ENCODE measurements around the gene CRIM1. TPM values are rescaled to one million over a fixed set of nuclear protein-coding genes. Genes with fewer than 3 reads are reported as not detected.

The CRIM1 gene
- total and polyA plus RNA-seq, 12 donors: 14.1 to 83.6 (median 54.8) TPM

DNA sequence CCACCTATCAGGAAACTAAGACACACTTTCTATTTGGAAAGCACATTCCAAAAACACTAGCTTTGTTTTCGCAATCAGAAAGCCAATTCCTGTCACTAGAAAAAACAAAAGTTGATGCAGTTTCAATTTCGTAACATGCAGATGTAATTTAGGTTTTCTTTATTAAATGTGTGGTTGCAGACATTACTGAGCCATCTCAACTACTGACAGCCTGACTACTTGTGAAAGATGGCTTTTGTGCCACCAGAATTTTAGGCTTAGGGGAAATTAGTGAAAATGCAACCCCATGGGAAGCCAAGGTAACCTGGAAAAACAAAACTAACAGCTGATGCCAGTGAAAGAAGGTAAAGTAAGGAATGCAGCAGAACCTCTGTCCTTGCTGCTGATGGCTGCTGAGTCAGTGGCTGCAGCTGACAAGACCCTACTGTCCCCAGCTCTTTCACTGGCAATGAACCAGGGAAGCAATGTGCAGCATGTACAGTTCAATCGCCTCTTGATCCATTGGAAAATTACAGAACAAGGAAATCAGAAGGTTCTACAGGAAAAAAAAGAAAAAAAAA is 207.5 kb downstream of the CRIM1 start:
- TF ChIP-seq CTCF (IDR thresholded peaks at IDR 0.05): no peak
- no peak for DNase-seq

GRCh38 chr2:36564377-36564930 is 208.9 kb downstream of the CRIM1 start:
- no peak for ATAC-seq
- peak overlapping the region in 1 of 10 donors; percentile 34 for H3K27ac ChIP-seq
- 90% methylated on average over 11 of the region's 11 CpGs for WGBS, 2 donors
- no peak overlapping the region for H3K4me3 ChIP-seq
- intact Hi-C loops (cut with DNase I): no loop called here
- no peaks in the 10 kb centered on the region for H3K9me3 ChIP-seq
- peaks cover 0 to 49% (median 20%) of the 10 kb centered on the region in 9 donors for H3K4me1 ChIP-seq
- H3K36me3 ChIP-seq: peaks cover 0 to 39% (median 0%) of the 10 kb centered on the region in 9 donors
- TF ChIP-seq CTCF (IDR thresholded peaks at IDR 0.05): no peak
- no peak for DNase-seq
- H3K27me3 ChIP-seq: no peaks in the 10 kb centered on the region

More for the DNA sequence above, 207.5 kb downstream of the CRIM1 start:
- no peak for ATAC-seq
- peaks cover 0 to 51% (median 0%) of the 10 kb centered on the region in 9 donors for H3K36me3 ChIP-seq
- peak overlapping the region in 9 of 10 donors; percentile 37 to 85 (median 69) for H3K27ac ChIP-seq
- H3K9me3 ChIP-seq: no peaks in the 10 kb centered on the region
- peaks cover 0 to 44% (median 20%) of the 10 kb centered on the region in 9 donors for H3K4me1 ChIP-seq
- intact Hi-C loops (cut with DNase I): no loop called here
- H3K27me3 ChIP-seq: no peaks in the 10 kb centered on the region
- H3K4me3 ChIP-seq: peak overlapping the region in 1 of 10 donors; percentile 4
- 56 to 74% methylated on average over 3 of the region's 3 CpGs for WGBS, 2 donors

- intact Hi-C loops (cut with DNase I): no loop called here
These were observed 210.1 kb downstream of the CRIM1 start for GRCh38 chr2:36565712-36566111.

GRCh38 chr2:36566887-36567286 is 211.3 kb downstream of the CRIM1 start:
- no peak for DNase-seq
- no peak for TF ChIP-seq CTCF (IDR thresholded peaks at IDR 0.05)

More at GRCh38 chr2:36565712-36566111, 210.1 kb downstream of the CRIM1 start:
- no peak for DNase-seq
- TF ChIP-seq CTCF (IDR thresholded peaks at IDR 0.05): no peak
- Histone ChIP-seq H3K4me1 (peaks cover 0 to 48% (median 20%) of the 10 kb centered on the region in 9 donors), H3K9me3 (no peaks in the 10 kb centered on the region), H3K27me3 (no peaks in the 10 kb centered on the region), H3K27ac (no peak overlapping the region), H3K36me3 (peaks cover 0 to 34% (median 0%) of the 10 kb centered on the region in 9 donors), H3K4me3 (no peak overlapping the region)
- no peak for ATAC-seq
- 95 to 98% methylated on average over 4 of the region's 4 CpGs for WGBS, 2 donors

More at GRCh38 chr2:36566887-36567286, 211.3 kb downstream of the CRIM1 start:
- intact Hi-C loops (cut with DNase I): no loop called here
- 97 to 98% methylated on average over 4 of the region's 4 CpGs for WGBS, 2 donors
- Histone ChIP-seq H3K27me3 (no peaks in the 10 kb centered on the region), H3K36me3 (peaks cover 0 to 40% (median 6%) of the 10 kb centered on the region in 9 donors), H3K4me1 (peaks cover 0 to 36% (median 12%) of the 10 kb centered on the region in 9 donors), H3K9me3 (no peaks in the 10 kb centered on the region), H3K4me3 (no peak overlapping the region), H3K27ac (no peak overlapping the region)
- no peak for ATAC-seq
